Neural crest cell (in vitro differentiated cells): ENCODE results near the gene OR6J1. TPM values are rescaled to one million over a fixed set of nuclear protein-coding genes. Genes with fewer than 3 reads are reported as not detected.
"Not testable (repeated sequence)": the region's sequence is repeated elsewhere in the genome, so short reads cannot be mapped to it uniquely, and the experiment has no call there.

Source experiments
- DNase-seq: peaks from one replicate; pipeline ENCODE4 v3.0.0; 2021; ENCODE audit warnings: low read depth, mixed read lengths, low spot score
- H3K27ac Mint-ChIP-seq: one replicate; pipeline ENCODE4 v1.8.0; 2021; ENCODE audit warnings: mild to moderate bottlenecking, mixed read lengths; ENCODE audit not compliant: unreplicated experiment
- H3K27me3 Mint-ChIP-seq: 2 replicates; pipeline ENCODE4 v1.8.0; 2021; ENCODE audit warnings: low read depth, mild to moderate bottlenecking, mixed read lengths
- H3K36me3 Mint-ChIP-seq: 2 replicates; pipeline ENCODE4 v1.8.0; 2021; ENCODE audit warnings: low read depth, mild to moderate bottlenecking, mixed read lengths
- H3K4me1 Mint-ChIP-seq: 2 replicates; pipeline ENCODE4 v1.8.0; 2021; ENCODE audit warnings: mixed read lengths
- H3K4me3 Mint-ChIP-seq: one replicate; pipeline ENCODE4 v1.8.0; 2021; ENCODE audit warnings: mild to moderate bottlenecking, mixed read lengths
- H3K9me3 Mint-ChIP-seq: 2 replicates; pipeline ENCODE4 v1.8.0; 2021; ENCODE audit warnings: mixed read lengths
- total RNA-seq: library from RNA; stranded (reverse); gene quantifications from 2 replicates; pipeline ENCODE4 v1.2.1, GENCODE V29; 2021
- TF ChIP-seq, protein P1 (sequence below): fragments of 200-600 bp; sonication (generic); conservative IDR thresholded peaks from 2 replicates; pipeline ENCODE4 v1.5.0; 2021; ENCODE audit warnings: antibody characterized with exemption, mild to moderate bottlenecking

Gene OR6J1
- total RNA-seq, 1 donor from 2014 or later: not detected

DNA sequence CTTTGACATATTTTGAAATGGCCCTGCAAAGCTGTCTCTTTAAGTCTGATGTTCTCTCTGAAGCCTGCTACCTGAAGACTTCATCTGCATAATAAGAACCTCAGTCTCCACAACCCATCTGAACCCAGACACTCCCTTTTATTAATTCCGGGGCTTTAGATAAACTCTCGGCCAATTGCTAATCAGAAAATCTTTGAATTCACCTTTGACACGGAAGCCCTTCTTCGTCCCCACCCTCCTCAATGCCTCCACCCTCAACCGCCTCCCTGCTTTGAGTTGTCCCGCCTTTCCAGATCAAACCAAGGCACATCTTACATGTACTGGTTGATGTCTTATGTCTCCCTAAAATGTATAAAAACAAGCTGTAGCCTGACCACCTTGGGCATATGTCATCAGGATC, 17.6 kb downstream of the OR6J1 start:
- H3K27me3 Mint-ChIP-seq: no peaks in the 10 kb centered on the region
- no peak overlapping the region for H3K27ac Mint-ChIP-seq
- DNase-seq: no peak
- H3K36me3 Mint-ChIP-seq: no peaks in the 10 kb centered on the region
- H3K9me3 Mint-ChIP-seq: peaks cover 6% of the 10 kb centered on the region
- no peaks in the 10 kb centered on the region for H3K4me1 Mint-ChIP-seq
- no peak overlapping the region for H3K4me3 Mint-ChIP-seq
- TF ChIP-seq, protein P1, sequence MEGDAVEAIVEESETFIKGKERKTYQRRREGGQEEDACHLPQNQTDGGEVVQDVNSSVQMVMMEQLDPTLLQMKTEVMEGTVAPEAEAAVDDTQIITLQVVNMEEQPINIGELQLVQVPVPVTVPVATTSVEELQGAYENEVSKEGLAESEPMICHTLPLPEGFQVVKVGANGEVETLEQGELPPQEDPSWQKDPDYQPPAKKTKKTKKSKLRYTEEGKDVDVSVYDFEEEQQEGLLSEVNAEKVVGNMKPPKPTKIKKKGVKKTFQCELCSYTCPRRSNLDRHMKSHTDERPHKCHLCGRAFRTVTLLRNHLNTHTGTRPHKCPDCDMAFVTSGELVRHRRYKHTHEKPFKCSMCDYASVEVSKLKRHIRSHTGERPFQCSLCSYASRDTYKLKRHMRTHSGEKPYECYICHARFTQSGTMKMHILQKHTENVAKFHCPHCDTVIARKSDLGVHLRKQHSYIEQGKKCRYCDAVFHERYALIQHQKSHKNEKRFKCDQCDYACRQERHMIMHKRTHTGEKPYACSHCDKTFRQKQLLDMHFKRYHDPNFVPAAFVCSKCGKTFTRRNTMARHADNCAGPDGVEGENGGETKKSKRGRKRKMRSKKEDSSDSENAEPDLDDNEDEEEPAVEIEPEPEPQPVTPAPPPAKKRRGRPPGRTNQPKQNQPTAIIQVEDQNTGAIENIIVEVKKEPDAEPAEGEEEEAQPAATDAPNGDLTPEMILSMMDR: no peak

- no peaks in the 10 kb centered on the region for H3K27me3 Mint-ChIP-seq
- no peak overlapping the region for H3K27ac Mint-ChIP-seq
- H3K4me3 Mint-ChIP-seq: no peak overlapping the region
- H3K4me1 Mint-ChIP-seq: no peaks in the 10 kb centered on the region
- no peak for DNase-seq
- no peaks in the 10 kb centered on the region for H3K9me3 Mint-ChIP-seq
- TF ChIP-seq, protein P1: no peak
- H3K36me3 Mint-ChIP-seq: no peaks in the 10 kb centered on the region
Observed at GRCh38 chr14:22623047-22623446, 21.1 kb downstream of the OR6J1 start.

- no peak overlapping the region for H3K4me3 Mint-ChIP-seq
- DNase-seq: no peak
- H3K9me3 Mint-ChIP-seq: no peaks in the 10 kb centered on the region
- TF ChIP-seq, protein P1: no peak
- no peak overlapping the region for H3K27ac Mint-ChIP-seq
- H3K36me3 Mint-ChIP-seq: no peaks in the 10 kb centered on the region
- no peaks in the 10 kb centered on the region for H3K27me3 Mint-ChIP-seq
- H3K4me1 Mint-ChIP-seq: no peaks in the 10 kb centered on the region
Observed at GRCh38 chr14:22622255-22622654, 21.9 kb downstream of the OR6J1 start.

- H3K27me3 Mint-ChIP-seq, H3K4me3 Mint-ChIP-seq, H3K9me3 Mint-ChIP-seq, DNase-seq, H3K27ac Mint-ChIP-seq, H3K36me3 Mint-ChIP-seq: not testable (repeated sequence)
- peaks cover 10% of the 10 kb centered on the region for H3K4me1 Mint-ChIP-seq
Observed at GRCh38 chr14:22615765-22616164, 28.4 kb downstream of the OR6J1 start.

- TF ChIP-seq, protein P1: no peak
- DNase-seq: no peak
- no peaks in the 10 kb centered on the region for H3K9me3 Mint-ChIP-seq
- no peaks in the 10 kb centered on the region for H3K27me3 Mint-ChIP-seq
- no peak overlapping the region for H3K27ac Mint-ChIP-seq
- no peak overlapping the region for H3K4me3 Mint-ChIP-seq
- peaks cover 5% of the 10 kb centered on the region for H3K36me3 Mint-ChIP-seq
- H3K4me1 Mint-ChIP-seq: peaks cover 10% of the 10 kb centered on the region
Observed at GRCh38 chr14:22614240-22614799, 29.8 kb downstream of the OR6J1 start.

DNA sequence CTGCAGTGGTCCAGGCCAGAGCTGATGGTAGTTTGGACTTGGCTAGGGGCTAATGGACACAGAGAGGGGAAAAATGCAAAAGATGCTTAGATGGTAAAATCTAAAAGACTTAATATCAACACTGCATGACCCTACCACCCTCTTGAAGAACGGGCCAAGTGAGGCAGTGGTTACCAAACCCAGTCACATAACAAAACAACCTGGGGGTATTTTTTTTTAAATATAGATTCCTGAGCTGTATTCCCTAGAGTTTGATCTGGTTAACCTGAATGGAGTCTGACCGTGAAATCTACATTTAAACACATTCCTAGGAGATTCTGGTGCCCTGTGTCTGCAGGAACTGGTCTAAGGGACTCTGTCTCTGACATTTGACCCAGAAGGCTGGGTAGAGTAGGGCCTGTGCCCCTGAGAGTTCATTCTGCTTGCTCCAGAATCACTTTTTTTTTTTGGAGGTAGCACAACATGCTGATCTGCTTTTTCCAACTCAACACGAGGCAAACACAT, 30.4 kb downstream of the OR6J1 start:
- H3K4me1 Mint-ChIP-seq: peaks cover 10% of the 10 kb centered on the region
- no peaks in the 10 kb centered on the region for H3K9me3 Mint-ChIP-seq
- H3K36me3 Mint-ChIP-seq: peaks cover 5% of the 10 kb centered on the region
- TF ChIP-seq, protein P1: no peak
- H3K27ac Mint-ChIP-seq: no peak overlapping the region
- H3K4me3 Mint-ChIP-seq: no peak overlapping the region
- no peak for DNase-seq
- H3K27me3 Mint-ChIP-seq: no peaks in the 10 kb centered on the region
